ENCODE measurements around the gene MACF1. TPM values are rescaled to one million over a fixed set of nuclear protein-coding genes. Genes with fewer than 3 reads are reported as not detected.

MACF1 gene
- total RNA-seq, 1 donor from 2014 or later = 185 TPM

- Mint-ChIP-seq H3K9me3 (no peaks in the 10 kb centered on the region), H3K27me3 (ENCODE audit: low read depth) (no peaks in the 10 kb centered on the region), H3K36me3 (ENCODE audit: low read depth) (peaks cover 7% of the 10 kb centered on the region), H3K4me1 (no peaks in the 10 kb centered on the region), H3K4me3 (no peak overlapping the region), H3K27ac (ENCODE audit: unreplicated experiment) (no peak overlapping the region)
- no peak for TF ChIP-seq CTCF (conservative IDR thresholded peaks at IDR 0.05)
- no peak for DNase-seq (ENCODE audit: low read depth, low spot score)
Measured at GRCh38 chr1:39317910-39318633, 113.6 kb downstream of the MACF1 start.

DNA sequence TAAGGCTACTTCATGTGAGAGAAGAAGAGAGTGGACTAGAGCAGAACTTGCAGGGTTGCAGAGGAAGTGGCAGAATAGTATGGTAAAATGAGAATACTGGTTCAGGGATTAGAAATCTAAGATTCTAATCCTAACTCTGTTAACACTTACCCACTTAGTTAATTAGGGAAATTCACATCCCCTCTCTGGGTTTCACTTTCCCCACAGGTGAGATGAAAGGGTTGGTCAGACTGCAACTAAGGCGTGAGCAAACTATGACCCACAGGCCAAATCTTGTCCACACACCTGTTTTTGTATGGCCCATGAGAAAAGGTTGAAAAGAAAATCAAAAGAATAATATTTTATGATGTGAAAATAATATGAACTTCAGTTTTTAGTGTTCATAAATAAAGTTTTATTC is 117.5 kb downstream of the MACF1 start:
- Mint-ChIP-seq H3K4me3 (no peak overlapping the region), H3K9me3 (no peaks in the 10 kb centered on the region), H3K36me3 (ENCODE audit: low read depth) (peaks cover 3% of the 10 kb centered on the region), H3K27ac (ENCODE audit: unreplicated experiment) (no peak overlapping the region), H3K4me1 (no peaks in the 10 kb centered on the region), H3K27me3 (ENCODE audit: low read depth) (no peaks in the 10 kb centered on the region)
- no peak for DNase-seq (ENCODE audit: low read depth, low spot score)
- no peak for TF ChIP-seq CTCF (conservative IDR thresholded peaks at IDR 0.05)

- Mint-ChIP-seq H3K36me3 (ENCODE audit: low read depth) (peaks cover 3% of the 10 kb centered on the region), H3K4me3 (no peak overlapping the region), H3K4me1 (no peaks in the 10 kb centered on the region), H3K9me3 (no peaks in the 10 kb centered on the region), H3K27ac (ENCODE audit: unreplicated experiment) (no peak overlapping the region), H3K27me3 (ENCODE audit: low read depth) (no peaks in the 10 kb centered on the region)
- no peak for DNase-seq (ENCODE audit: low read depth, low spot score)
- TF ChIP-seq CTCF (conservative IDR thresholded peaks at IDR 0.05) = no peak
Measured at GRCh38 chr1:39322431-39322830, 117.9 kb downstream of the MACF1 start.

GRCh38 chr1:39324888-39325287 is 120.4 kb downstream of the MACF1 start:
- Mint-ChIP-seq H3K27ac (ENCODE audit: unreplicated experiment) (no peak overlapping the region), H3K4me1 (no peaks in the 10 kb centered on the region), H3K36me3 (ENCODE audit: low read depth) (peaks cover 9% of the 10 kb centered on the region), H3K27me3 (ENCODE audit: low read depth) (no peaks in the 10 kb centered on the region), H3K4me3 (no peak overlapping the region), H3K9me3 (no peaks in the 10 kb centered on the region)
- TF ChIP-seq CTCF (conservative IDR thresholded peaks at IDR 0.05) = no peak
- DNase-seq (ENCODE audit: low read depth, low spot score) = no peak

- H3K36me3 Mint-ChIP-seq (ENCODE audit: low read depth) = peaks cover 9% of the 10 kb centered on the region
- no peaks in the 10 kb centered on the region for H3K4me1 Mint-ChIP-seq
- no peak for DNase-seq (ENCODE audit: low read depth, low spot score)
- no peak overlapping the region for H3K4me3 Mint-ChIP-seq
- H3K9me3 Mint-ChIP-seq = no peaks in the 10 kb centered on the region
- TF ChIP-seq CTCF (conservative IDR thresholded peaks at IDR 0.05) = no peak
- H3K27me3 Mint-ChIP-seq (ENCODE audit: low read depth) = no peaks in the 10 kb centered on the region
- no peak overlapping the region for H3K27ac Mint-ChIP-seq (ENCODE audit: unreplicated experiment)
Measured at GRCh38 chr1:39326836-39327235, 122.3 kb downstream of the MACF1 start.
